H1 (cell line): ENCODE results near the gene TRPM1.

Source experiments
- EZH2 ChIP-seq: fragments of 200-600 bp; sonication (generic); IDR thresholded peaks from 2 replicates; pipeline ENCODE4 v1.7.1; 2012; ENCODE audit warnings: low read depth, mild to moderate bottlenecking, moderate library complexity, low read length, inconsistent platforms; ENCODE audit not compliant: severe bottlenecking
- GABPA ChIP-seq: IDR thresholded peaks from 2 replicates; pipeline ENCODE4 v1.6.1; 2011; ENCODE audit warnings: mild to moderate bottlenecking, low read length, moderate library complexity, borderline replicate concordance; ENCODE audit not compliant: insufficient read depth
- HDAC6 ChIP-seq: IDR thresholded peaks from one replicate; pipeline ENCODE4 v1.7.1; 2012; ENCODE audit warnings: low read depth, mild to moderate bottlenecking, inconsistent platforms, low read length, moderate library complexity
- MAFK ChIP-seq: IDR thresholded peaks from 2 replicates; pipeline ENCODE4 v1.6.1; 2012; ENCODE audit warnings: low read depth, mild to moderate bottlenecking, improper control_type of control experiment, low read length
- MAX ChIP-seq: IDR thresholded peaks from 2 replicates; pipeline ENCODE4 v1.6.1; 2012; ENCODE audit warnings: inconsistent platforms
- POLR2A ChIP-seq, 2 experiments: IDR thresholded peaks; 1 replicate in 1 of 2; 2 replicates in 1 of 2; pipeline ENCODE4 v1.6.1; 2011; ENCODE audit warnings: low read depth in 2 of 2, low read length in 2 of 2, mild to moderate bottlenecking in 2 of 2; ENCODE audit errors: control extremely low read depth in 1 of 2
- SRF ChIP-seq: IDR thresholded peaks from 2 replicates; pipeline ENCODE4 v1.6.1; 2011; ENCODE audit warnings: mild to moderate bottlenecking, low read depth, low read length, moderate library complexity
- TAF7 ChIP-seq: optimal IDR thresholded peaks from 2 replicates; pipeline ENCODE3; 2011; ENCODE audit warnings: low read depth, mild to moderate bottlenecking, inconsistent platforms, low read length, moderate library complexity, borderline replicate concordance
- TEAD4 ChIP-seq: IDR thresholded peaks from 2 replicates; pipeline ENCODE4 v1.6.1; 2012; ENCODE audit warnings: low read depth, low read length, inconsistent platforms, mixed read lengths
- TF ChIP-seq, protein P1 (sequence below), 3 experiments: IDR thresholded peaks; 1 replicate in 2 of 3; 2 replicates in 1 of 3; pipeline versions ENCODE4 v1.5.1 to v1.6.1; 2011; ENCODE audit warnings: low read length in 3 of 3, mild to moderate bottlenecking in 3 of 3, inconsistent platforms in 2 of 3, low read depth in 1 of 3, moderate library complexity in 1 of 3; ENCODE audit not compliant: insufficient read depth in 1 of 3; ENCODE audit errors: control extremely low read depth in 1 of 3
- TF ChIP-seq, protein P2 (sequence below): IDR thresholded peaks from 2 replicates; pipeline ENCODE4 v1.6.1; 2011; ENCODE audit warnings: low read depth, mild to moderate bottlenecking, low read length; ENCODE audit not compliant: insufficient read depth

GRCh38 chr15:31089368-31090047, 12.0 kb downstream of the TRPM1 start:
- TF ChIP-seq, protein P1, sequence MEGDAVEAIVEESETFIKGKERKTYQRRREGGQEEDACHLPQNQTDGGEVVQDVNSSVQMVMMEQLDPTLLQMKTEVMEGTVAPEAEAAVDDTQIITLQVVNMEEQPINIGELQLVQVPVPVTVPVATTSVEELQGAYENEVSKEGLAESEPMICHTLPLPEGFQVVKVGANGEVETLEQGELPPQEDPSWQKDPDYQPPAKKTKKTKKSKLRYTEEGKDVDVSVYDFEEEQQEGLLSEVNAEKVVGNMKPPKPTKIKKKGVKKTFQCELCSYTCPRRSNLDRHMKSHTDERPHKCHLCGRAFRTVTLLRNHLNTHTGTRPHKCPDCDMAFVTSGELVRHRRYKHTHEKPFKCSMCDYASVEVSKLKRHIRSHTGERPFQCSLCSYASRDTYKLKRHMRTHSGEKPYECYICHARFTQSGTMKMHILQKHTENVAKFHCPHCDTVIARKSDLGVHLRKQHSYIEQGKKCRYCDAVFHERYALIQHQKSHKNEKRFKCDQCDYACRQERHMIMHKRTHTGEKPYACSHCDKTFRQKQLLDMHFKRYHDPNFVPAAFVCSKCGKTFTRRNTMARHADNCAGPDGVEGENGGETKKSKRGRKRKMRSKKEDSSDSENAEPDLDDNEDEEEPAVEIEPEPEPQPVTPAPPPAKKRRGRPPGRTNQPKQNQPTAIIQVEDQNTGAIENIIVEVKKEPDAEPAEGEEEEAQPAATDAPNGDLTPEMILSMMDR (IDR thresholded peaks at IDR 0.05; ENCODE audit: control extremely low read depth in 1 of 3, insufficient read depth in 1 of 3, low read depth in 1 of 3, low read length in 3 of 3): no peak
- no peak for TF ChIP-seq POLR2A (IDR thresholded peaks at IDR 0.05; ENCODE audit: control extremely low read depth in 1 of 2, low read depth in 2 of 2, low read length in 2 of 2)
- TF ChIP-seq MAX: no peak
- no peak for TF ChIP-seq EZH2
- TF ChIP-seq GABPA: no peak
- TF ChIP-seq, protein P2, sequence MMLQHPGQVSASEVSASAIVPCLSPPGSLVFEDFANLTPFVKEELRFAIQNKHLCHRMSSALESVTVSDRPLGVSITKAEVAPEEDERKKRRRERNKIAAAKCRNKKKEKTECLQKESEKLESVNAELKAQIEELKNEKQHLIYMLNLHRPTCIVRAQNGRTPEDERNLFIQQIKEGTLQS: no peak
- no peak for TF ChIP-seq MAFK
- TF ChIP-seq TAF7: no peak
- TF ChIP-seq HDAC6: no peak
- TF ChIP-seq TEAD4: no peak
- TF ChIP-seq SRF: no peak
